ENCODE measurements around the gene NKAIN4.

GRCh38 chr20:63242736-63243135 is 11.5 kb downstream of the NKAIN4 start:
- TF ChIP-seq CTCF (conservative IDR thresholded peaks at IDR 0.05): no peak
- TF ChIP-seq ZFX (IDR thresholded peaks at IDR 0.05): no peak

Measured in C4-2B (cell line).